Kidney capillary endothelial cell (primary cell): ENCODE measurements around the gene FGF3.
"Not testable (repeated sequence)": the region's sequence is repeated elsewhere in the genome, so short reads cannot be mapped to it uniquely, and the experiment has no call there.

Experiments used
- DNase-seq: peaks from one replicate; pipeline ENCODE4 v3.0.0-alpha.2; 2018; ENCODE audit warnings: low spot score

Gene FGF3

GRCh38 chr11:69773626-69774353 is 45.4 kb downstream of the FGF3 start:
- no peak for DNase-seq

- no peak for DNase-seq
Observed at GRCh38 chr11:69771466-69771865, 47.8 kb downstream of the FGF3 start.

- DNase-seq, result no peak
Observed at GRCh38 chr11:69770540-69770939, 48.7 kb downstream of the FGF3 start.

- DNase-seq, result no peak
Observed at GRCh38 chr11:69765498-69765995, 53.7 kb downstream of the FGF3 start.

DNA sequence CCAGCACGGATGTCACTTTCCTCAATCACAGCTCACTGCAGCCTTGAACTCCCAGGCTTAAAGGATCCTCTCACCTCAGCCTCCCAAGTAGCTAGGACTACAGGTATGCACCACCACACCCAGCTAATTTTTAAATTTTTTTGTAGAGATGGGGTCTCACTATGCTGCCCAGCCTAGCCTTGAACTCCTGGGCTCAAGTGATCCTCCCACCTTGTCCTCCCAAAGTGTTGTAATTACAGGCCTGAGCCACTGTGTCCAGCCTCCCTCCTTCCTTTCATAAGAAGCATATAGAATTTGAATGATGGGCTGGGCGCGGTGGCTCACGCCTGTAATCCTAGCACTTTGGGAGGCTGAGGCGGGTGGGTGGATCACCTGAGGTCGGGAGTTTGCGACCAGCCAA is 54.3 kb downstream of the FGF3 start:
- not testable (repeated sequence) for DNase-seq

- no peak for DNase-seq
Observed at GRCh38 chr11:69760319-69760718, 58.9 kb downstream of the FGF3 start.
